H1 (cell line): Measurements from ENCODE around the gene CKAP4. TPM values are rescaled to one million over a fixed set of nuclear protein-coding genes. Genes with fewer than 3 reads are reported as not detected.

Source experiments
- CTCF ChIA-PET: fragments of 300-600 bp; sonication (Branson Sonifier 250); formaldehyde crosslinking; loops from one replicate; lab custom pipeline; 2021; ENCODE audit not compliant: partially characterized antibody; lab: Charles Lee
- POLR2A ChIA-PET: fragments of 300-600 bp; sonication (Branson Sonifier 250); formaldehyde crosslinking; loops from one replicate; lab custom pipeline; 2021; ENCODE audit warnings: inconsistent platforms; ENCODE audit not compliant: partially characterized antibody; lab: Charles Lee
- DNase-seq, 2 experiments: peaks; one replicate each; pipeline versions ENCODE4 v3.0.0 to v3.0.0-alpha.2; 2010 to 2022; ENCODE audit warnings: low spot score in 2 of 2, low read depth in 1 of 2, mixed read lengths in 1 of 2
- FAIRE-seq: peaks from 2 replicates; lab custom pipeline; 2011; peaks lifted over from hg19 to GRCh38; lab: Jason Lieb, UNC
- H2AFZ ChIP-seq: 2 replicates; pipeline ENCODE4 v1.8.1; 2012; ENCODE audit warnings: low read length, inconsistent platforms
- H2AK5ac ChIP-seq: 2 replicates; pipeline ENCODE4 v1.6.1; 2013; ENCODE audit warnings: low read depth, low read length
- H2BK120ac ChIP-seq: replicated peaks from 2 replicates; pipeline ENCODE3; 2013; ENCODE audit warnings: low read depth, low read length, inconsistent platforms
- H2BK12ac ChIP-seq: 2 replicates; pipeline ENCODE4 v1.6.1; 2013; ENCODE audit warnings: low read depth, low read length
- H2BK15ac ChIP-seq: 2 replicates; pipeline ENCODE4 v1.6.1; 2013; ENCODE audit warnings: low read length
- H2BK20ac ChIP-seq: 2 replicates; pipeline ENCODE4 v1.6.1; 2013; ENCODE audit warnings: low read length
- H2BK5ac ChIP-seq: 2 replicates; pipeline ENCODE4 v1.6.1; 2013; ENCODE audit warnings: low read depth, low read length
- H3K14ac ChIP-seq: 2 replicates; pipeline ENCODE4 v1.6.1; 2013; ENCODE audit warnings: inconsistent platforms; ENCODE audit not compliant: insufficient read length
- H3K18ac ChIP-seq: 2 replicates; pipeline ENCODE4 v1.6.1; 2013; ENCODE audit warnings: low read length; ENCODE audit errors: extremely low read depth
- H3K23ac ChIP-seq: 2 replicates; pipeline ENCODE4 v1.6.1; 2013; ENCODE audit warnings: inconsistent platforms; ENCODE audit not compliant: insufficient read length
- H3K23me2 ChIP-seq: 2 replicates; pipeline ENCODE4 v1.6.1; 2013; ENCODE audit warnings: low read depth, low read length
- H3K27ac ChIP-seq: 2 replicates; pipeline ENCODE4 v1.6.1; 2011; ENCODE audit warnings: low read depth, low read length, inconsistent platforms
- H3K27me3 ChIP-seq, 4 experiments: replicated peaks in 1 of 4; 1 replicate in 1 of 4; 2 replicates in 3 of 4; pipeline versions ENCODE4 v1.6.1 to v1.8.1; 2011 to 2013; ENCODE audit warnings: low read length in 3 of 4, mild to moderate bottlenecking in 3 of 4, inconsistent platforms in 2 of 4, mixed read lengths in 2 of 4, moderate library complexity in 1 of 4; ENCODE audit not compliant: control insufficient read depth in 3 of 4, insufficient read depth in 3 of 4; ENCODE audit errors: extremely low read depth in 1 of 4
- H3K36me3 ChIP-seq, 4 experiments: 2 replicates each; pipeline versions ENCODE4 v1.6.1 to v1.8.1; 2011 to 2013; ENCODE audit warnings: mild to moderate bottlenecking in 4 of 4, low read length in 3 of 4, moderate library complexity in 2 of 4, control low read depth in 1 of 4, inconsistent platforms in 1 of 4; ENCODE audit not compliant: insufficient read depth in 4 of 4, control insufficient read depth in 2 of 4
- H3K4ac ChIP-seq: replicated peaks from 2 replicates; pipeline ENCODE3; 2013; ENCODE audit warnings: low read length, low read depth, mixed read lengths, inconsistent platforms; ENCODE audit not compliant: insufficient read length
- H3K4me1 ChIP-seq, 4 experiments: replicated peaks in 1 of 4; 1 replicate in 1 of 4; 2 replicates in 3 of 4; pipeline versions ENCODE4 v1.6.1 to v1.8.1; 2011 to 2013; ENCODE audit warnings: low read length in 3 of 4, inconsistent platforms in 2 of 4, mixed read lengths in 1 of 4; ENCODE audit not compliant: insufficient read depth in 4 of 4, control insufficient read depth in 3 of 4
- H3K4me2 ChIP-seq, 2 experiments: 2 replicates each; pipeline versions ENCODE4 v1.6.1 to v1.8.1; 2011 to 2013; ENCODE audit warnings: low read depth in 2 of 2, low read length in 2 of 2, control low read depth in 1 of 2, inconsistent platforms in 1 of 2, mild to moderate bottlenecking in 1 of 2; ENCODE audit not compliant: insufficient read depth in 1 of 2
- H3K4me3 ChIP-seq, 4 experiments: fragments of 200-600, 300-600 bp in 1 of 4; sonication (generic), shearing (Covaris generic), sonication (Bioruptor Twin) in 1 of 4; 2 replicates each; pipeline versions ENCODE4 v1.5.1 to v1.8.1; 2011 to 2016; ENCODE audit warnings: low read length in 4 of 4, low read depth in 3 of 4, control low read depth in 2 of 4, inconsistent platforms in 2 of 4, mild to moderate bottlenecking in 2 of 4, mixed read lengths in 1 of 4, moderate library complexity in 1 of 4; ENCODE audit not compliant: insufficient read depth in 2 of 4; ENCODE audit errors: extremely low read depth in 1 of 4
- H3K56ac ChIP-seq: replicated peaks from 2 replicates; pipeline ENCODE3; 2013; ENCODE audit warnings: low read depth, mild to moderate bottlenecking, mixed read lengths, low read length, inconsistent platforms; ENCODE audit not compliant: insufficient read length
- H3K79me1 ChIP-seq: 2 replicates; pipeline ENCODE4 v1.6.1; 2013; ENCODE audit warnings: low read depth, low read length, control low read depth
- H3K79me2 ChIP-seq, 2 experiments: 2 replicates each; pipeline versions ENCODE4 v1.6.1 to v1.8.1; 2012 to 2013; ENCODE audit warnings: low read length in 2 of 2, mild to moderate bottlenecking in 2 of 2, inconsistent platforms in 1 of 2; ENCODE audit not compliant: insufficient read depth in 2 of 2, control insufficient read depth in 1 of 2
- H3K9ac ChIP-seq, 4 experiments: replicated peaks in 1 of 4; 1 replicate in 1 of 4; 2 replicates in 3 of 4; pipeline versions ENCODE4 v1.6.1 to v1.8.1; 2011 to 2013; ENCODE audit warnings: low read depth in 3 of 4, low read length in 3 of 4, control low read depth in 2 of 4, mild to moderate bottlenecking in 2 of 4, moderate library complexity in 2 of 4, inconsistent platforms in 1 of 4; ENCODE audit errors: extremely low read depth in 1 of 4
- H3K9me3 ChIP-seq, 2 experiments: 2 replicates each; pipeline versions ENCODE4 v1.6.1 to v1.8.1; 2012 to 2013; ENCODE audit warnings: mild to moderate bottlenecking in 2 of 2, moderate library complexity in 2 of 2, control low read depth in 1 of 2, inconsistent platforms in 1 of 2, low read depth in 1 of 2, low read length in 1 of 2, mixed read lengths in 1 of 2; ENCODE audit not compliant: insufficient read depth in 2 of 2
- H4K20me1 ChIP-seq, 2 experiments: replicated peaks in 1 of 2; 2 replicates each; pipeline versions ENCODE3 to v1.8.1; 2011 to 2013; ENCODE audit warnings: inconsistent platforms in 2 of 2, low read length in 2 of 2, mild to moderate bottlenecking in 1 of 2; ENCODE audit not compliant: insufficient read depth in 2 of 2, control insufficient read depth in 1 of 2
- H4K5ac ChIP-seq: 2 replicates; pipeline ENCODE4 v1.6.1; 2013; ENCODE audit warnings: low read length, low read depth, mixed read lengths, inconsistent platforms; ENCODE audit not compliant: insufficient read length
- H4K8ac ChIP-seq: 2 replicates; pipeline ENCODE4 v1.8.0; 2013; ENCODE audit warnings: mild to moderate bottlenecking, moderate library complexity, low read length, inconsistent platforms; ENCODE audit not compliant: insufficient read depth; ENCODE audit errors: extremely low read depth
- H4K91ac ChIP-seq: replicated peaks from 2 replicates; pipeline ENCODE3; 2013; ENCODE audit warnings: low read length, mixed read lengths, inconsistent platforms; ENCODE audit not compliant: insufficient read length
- BACH1 ChIP-seq: IDR thresholded peaks from 2 replicates; pipeline ENCODE4 v1.6.1; 2012; ENCODE audit warnings: low read length, improper control_type of control experiment
- CTBP2 ChIP-seq: IDR thresholded peaks from 2 replicates; pipeline ENCODE4 v1.7.0; 2011; ENCODE audit warnings: borderline replicate concordance, mild to moderate bottlenecking, moderate library complexity, mixed read lengths, low read length; ENCODE audit not compliant: insufficient read depth, insufficient read length
- HDAC2 ChIP-seq, 2 experiments: fragments of 300-600 bp in 1 of 2; sonication (generic) in 1 of 2; IDR thresholded peaks; 2 replicates each; pipeline ENCODE4 v1.6.1; 2011 to 2012; ENCODE audit warnings: low read depth in 2 of 2, low read length in 2 of 2, mild to moderate bottlenecking in 2 of 2, moderate library complexity in 2 of 2, borderline replicate concordance in 1 of 2, inconsistent platforms in 1 of 2
- RFX5 ChIP-seq: IDR thresholded peaks from 2 replicates; pipeline ENCODE4 v1.6.1; 2011; ENCODE audit warnings: low read depth, low read length, improper control_type of control experiment, borderline replicate concordance
- TCF12 ChIP-seq: IDR thresholded peaks from 2 replicates; pipeline ENCODE4 v1.6.1; 2011; ENCODE audit warnings: low read depth, mild to moderate bottlenecking, low read length
- WGBS, 2 experiments: shearing (Covaris generic) in 1 of 2; methylation state at CpG; one replicate each; pipeline versions ENCODE4 v1.1.6 to v1.1.7; 2013 to 2015; ENCODE audit warnings: low lambda C conversion rate in 2 of 2, mixed read lengths in 2 of 2, inconsistent platforms in 1 of 2, low coverage in 1 of 2, missing lambda C conversion rate in 1 of 2; ENCODE audit not compliant: insufficient replicate concordance in 2 of 2, insufficient coverage in 1 of 2, insufficient read length in 1 of 2; ENCODE audit errors: extremely low coverage in 1 of 2, missing lambda C conversion rate in 1 of 2; 5-methylcytosine and 5-hydroxymethylcytosine counted together
- polyA plus RNA-seq, 7 experiments: library from polyadenylated mRNA; depleted of rRNA in 3 of 7; stranded (reverse) in 5 of 7; unstranded in 2 of 7; fragments of >200 nt in 5 of 7; fragments of 200-250 nt in 2 of 7; gene quantifications; 1 replicate in 5 of 7; 2 replicates in 1 of 7; 4 replicates in 1 of 7; pipeline versions ENCODE4 v1.2.1 to v1.2.3, GENCODE V29; 2011 to 2013; ENCODE audit warnings: missing spikeins in 2 of 7, mixed read lengths in 2 of 7
- total RNA-seq: library from RNA; stranded (reverse); fragmentation: NEBNext Ultra II Directional; extraction: Animal tissue kit (Norgen Biotek cat#: 25700); gene quantifications from 2 replicates; pipeline ENCODE4 v1.2.1, GENCODE V29; 2021

CKAP4 gene
- total and polyA plus RNA-seq, 2 of the 8 experiments (the other 6 are each of a cell fraction or from before 2014, with no cell fraction given), result 35.8 to 80.7 TPM

- no peak overlapping the region for H2AFZ ChIP-seq
- no peaks in the 10 kb centered on the region for H3K23me2 ChIP-seq
- no peaks in the 10 kb centered on the region for H3K9me3 ChIP-seq
- FAIRE-seq (no peak), DNase-seq (peak in 1 of 2 experiments; percentile 1)
- no peaks in the 10 kb centered on the region for H4K20me1 ChIP-seq
- H2BK20ac ChIP-seq, result no peak overlapping the region
- no peaks in the 10 kb centered on the region for H3K36me3 ChIP-seq
- H3K27me3 ChIP-seq, result no peaks in the 10 kb centered on the region
- H3K18ac ChIP-seq, result no peak overlapping the region
- no peak overlapping the region for H3K23ac ChIP-seq
- ChIA-PET CTCF (interaction anchor here (0.9 to 1.7 kb wide), 2 partner anchors 17 to 20 kb away, joined by 3 to 6 read pairs; no protein-coding TSS in a partner anchor), POLR2A (interaction anchor here (1.6 kb wide), 1 partner anchor 9 kb away, joined by 5 read pairs; no protein-coding TSS in a partner anchor)
- H3K79me1 ChIP-seq, result no peaks in the 10 kb centered on the region; the same call in 1 of the 2 replicates
- no peak overlapping the region for H4K91ac ChIP-seq
- no peaks in the 10 kb centered on the region for H3K79me2 ChIP-seq
- no peak overlapping the region for H2BK12ac ChIP-seq
- 72% methylated on average over 1 of the region's 1 CpG; no CpG with 5 or more reads in 1 of the 2 experiments for WGBS, 2 experiments
- H3K14ac ChIP-seq, result no peak overlapping the region
- no peak overlapping the region for H3K27ac ChIP-seq
- no peak overlapping the region for H3K9ac ChIP-seq
- no peak overlapping the region for H3K56ac ChIP-seq
- H2BK15ac ChIP-seq, result no peak overlapping the region
- H2AK5ac ChIP-seq, result no peak overlapping the region
- H3K4ac ChIP-seq, result no peak overlapping the region
- H3K4me1 ChIP-seq, result no peaks in the 10 kb centered on the region
- H2BK120ac ChIP-seq, result no peak overlapping the region
- TF ChIP-seq TCF12 (no peak), RFX5 (no peak), HDAC2 (IDR thresholded peaks at IDR 0.05; ENCODE audit: borderline replicate concordance in 1 of 2, low read depth in 2 of 2, low read length in 2 of 2) (no peak), BACH1 (no peak), CTBP2 (no peak)
- no peak overlapping the region for H2BK5ac ChIP-seq
- H3K4me2 ChIP-seq, result no peak overlapping the region
- no peak overlapping the region for H3K4me3 ChIP-seq
- no peak overlapping the region for H4K8ac ChIP-seq
- no peak overlapping the region for H4K5ac ChIP-seq
Measured at GRCh38 chr12:106265116-106265515, 17.3 kb upstream of the CKAP4 start.
